BJ (cell line): ENCODE data around the gene MZB1. TPM values are rescaled to one million over a fixed set of nuclear protein-coding genes. Genes with fewer than 3 reads are reported as not detected.

ENCODE experiments used
- CTCF ChIA-PET: fragments of 350-600 bp; formaldehyde crosslinking; extraction: SDS; loops from one replicate; lab custom pipeline; 2021; ENCODE audit warnings: antibody characterized with exemption, inconsistent platforms; lab: Yijun Ruan, JAX
- POLR2A ChIA-PET: fragments of 300-600 bp; sonication (Branson Sonifier 250); formaldehyde crosslinking; extraction: SDS; loops from one replicate; lab custom pipeline; 2021; ENCODE audit warnings: antibody characterized with exemption; lab: Charles Lee
- DNase-seq: peaks from one replicate; pipeline ENCODE4 v3.0.0-alpha.2; 2011; ENCODE audit warnings: low read depth
- H3K27me3 ChIP-seq: 2 replicates; pipeline ENCODE4 v1.6.0; 2011; ENCODE audit warnings: low read length; ENCODE audit not compliant: control insufficient read depth, insufficient read depth
- H3K36me3 ChIP-seq: 2 replicates; pipeline ENCODE4 v1.5.1; 2011; ENCODE audit warnings: low read length; ENCODE audit not compliant: control insufficient read depth, insufficient read depth
- H3K4me3 ChIP-seq: 2 replicates; pipeline ENCODE4 v1.5.1; 2011; ENCODE audit warnings: low read depth, mild to moderate bottlenecking, control low read depth, low read length
- polyA plus RNA-seq: library from polyadenylated mRNA; depleted of rRNA; stranded (reverse); fragments of >200 nt; gene quantifications from 2 replicates; pipeline ENCODE4 v1.2.3, GENCODE V29; 2011
- TF ChIP-seq, protein P1 (sequence below): IDR thresholded peaks from 2 replicates; pipeline ENCODE4 v1.5.1; 2011; ENCODE audit warnings: low read depth, mild to moderate bottlenecking, control low read depth, inconsistent platforms, low read length, moderate library complexity; ENCODE audit not compliant: insufficient read depth

The MZB1 gene
- polyA plus RNA-seq, 1 experiment = not detected

DNA sequence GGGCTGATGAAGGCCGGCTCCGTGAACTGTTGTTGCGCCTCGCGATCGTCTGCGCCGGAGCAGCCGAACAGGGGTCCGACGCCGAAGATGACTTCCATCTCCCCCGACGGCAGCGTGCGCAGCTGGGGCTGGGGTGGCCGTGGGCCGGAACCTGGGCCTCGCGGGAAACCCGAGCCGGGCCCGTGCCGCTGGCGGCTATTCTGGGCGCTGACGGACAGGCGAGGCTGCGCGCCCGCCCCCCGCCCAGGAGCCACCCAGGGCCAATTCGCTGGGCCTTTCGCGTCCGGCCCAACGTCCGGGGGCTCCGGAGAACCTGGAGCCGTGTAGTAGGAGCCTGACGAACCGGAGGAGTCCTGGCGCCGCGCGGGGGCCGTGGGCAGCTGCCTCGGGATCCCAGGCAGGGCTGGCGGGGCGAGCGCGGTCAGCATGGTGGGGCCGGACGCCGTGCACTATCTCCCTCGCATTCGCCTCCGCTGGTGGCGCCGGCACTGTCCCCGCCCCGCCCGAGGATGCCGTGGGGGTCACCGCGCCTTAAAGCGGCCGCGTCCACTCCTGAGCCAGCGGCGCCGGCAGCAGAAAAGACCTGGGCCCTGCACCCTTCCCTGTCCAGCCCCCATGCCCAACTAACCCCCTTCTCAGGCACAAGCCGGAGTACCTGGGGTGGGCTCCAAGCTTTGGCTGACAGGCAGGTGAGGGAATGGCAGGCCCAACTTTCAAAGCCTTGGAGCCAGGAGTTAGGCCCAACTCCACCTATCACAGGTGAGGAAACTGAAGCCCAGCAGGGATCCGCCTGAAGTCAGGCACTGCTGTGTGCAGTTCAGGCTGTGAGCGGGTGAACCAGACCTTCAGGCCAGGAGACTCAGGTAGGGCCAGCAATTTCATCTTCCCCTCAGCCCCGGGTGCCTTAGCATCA lies 5.2 kb upstream of the MZB1 start, which contains the start of gene PROB1:
TSS of gene PROB1 (minus strand) at position 451 of the 913 bp plus-strand sequence. CDS start at position 428, 23 bp downstream.
- H3K36me3 ChIP-seq = no peaks in the 10 kb centered on the region
- ChIA-PET CTCF (interaction anchor here (1.0 kb wide), 1 partner anchor 9 kb away, joined by 3 read pairs; the partner anchor contains the start of gene SPATA24), POLR2A (no interaction called here)
- DNase-seq = no peak
- H3K27me3 ChIP-seq = peaks cover 4% of the 10 kb centered on the region
- TF ChIP-seq, protein P1, sequence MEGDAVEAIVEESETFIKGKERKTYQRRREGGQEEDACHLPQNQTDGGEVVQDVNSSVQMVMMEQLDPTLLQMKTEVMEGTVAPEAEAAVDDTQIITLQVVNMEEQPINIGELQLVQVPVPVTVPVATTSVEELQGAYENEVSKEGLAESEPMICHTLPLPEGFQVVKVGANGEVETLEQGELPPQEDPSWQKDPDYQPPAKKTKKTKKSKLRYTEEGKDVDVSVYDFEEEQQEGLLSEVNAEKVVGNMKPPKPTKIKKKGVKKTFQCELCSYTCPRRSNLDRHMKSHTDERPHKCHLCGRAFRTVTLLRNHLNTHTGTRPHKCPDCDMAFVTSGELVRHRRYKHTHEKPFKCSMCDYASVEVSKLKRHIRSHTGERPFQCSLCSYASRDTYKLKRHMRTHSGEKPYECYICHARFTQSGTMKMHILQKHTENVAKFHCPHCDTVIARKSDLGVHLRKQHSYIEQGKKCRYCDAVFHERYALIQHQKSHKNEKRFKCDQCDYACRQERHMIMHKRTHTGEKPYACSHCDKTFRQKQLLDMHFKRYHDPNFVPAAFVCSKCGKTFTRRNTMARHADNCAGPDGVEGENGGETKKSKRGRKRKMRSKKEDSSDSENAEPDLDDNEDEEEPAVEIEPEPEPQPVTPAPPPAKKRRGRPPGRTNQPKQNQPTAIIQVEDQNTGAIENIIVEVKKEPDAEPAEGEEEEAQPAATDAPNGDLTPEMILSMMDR = no peak
- H3K4me3 ChIP-seq = peak within 1 kb of the TSS; percentile 43

DNA sequence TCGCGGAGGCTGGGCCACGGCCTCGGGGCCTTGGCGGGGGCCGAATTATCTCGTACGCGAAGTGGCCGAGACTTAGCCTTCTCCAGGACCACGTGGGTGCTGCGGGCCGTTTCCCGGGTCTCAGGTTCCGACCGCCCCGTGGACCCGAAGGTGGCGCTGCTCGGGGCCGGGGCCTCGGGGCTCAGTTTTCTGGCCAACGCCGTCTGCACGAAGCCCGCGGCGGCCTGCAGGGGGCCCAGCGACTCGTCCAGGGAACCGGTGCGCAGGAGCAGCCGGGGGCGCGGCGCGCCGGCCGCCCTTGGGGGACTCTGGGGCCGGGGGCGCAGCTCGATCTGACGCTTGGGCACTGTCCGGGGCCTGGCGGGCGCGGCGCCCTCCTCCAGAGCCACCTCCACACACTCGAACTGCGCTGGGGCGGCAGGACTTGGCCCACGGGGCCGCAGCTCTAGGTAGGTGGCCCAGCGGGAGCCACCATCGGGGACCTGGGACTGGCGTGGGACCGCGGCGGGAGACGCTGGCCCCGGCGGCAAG lies 4.5 kb upstream of the MZB1 start:
- DNase-seq = no peak

DNA sequence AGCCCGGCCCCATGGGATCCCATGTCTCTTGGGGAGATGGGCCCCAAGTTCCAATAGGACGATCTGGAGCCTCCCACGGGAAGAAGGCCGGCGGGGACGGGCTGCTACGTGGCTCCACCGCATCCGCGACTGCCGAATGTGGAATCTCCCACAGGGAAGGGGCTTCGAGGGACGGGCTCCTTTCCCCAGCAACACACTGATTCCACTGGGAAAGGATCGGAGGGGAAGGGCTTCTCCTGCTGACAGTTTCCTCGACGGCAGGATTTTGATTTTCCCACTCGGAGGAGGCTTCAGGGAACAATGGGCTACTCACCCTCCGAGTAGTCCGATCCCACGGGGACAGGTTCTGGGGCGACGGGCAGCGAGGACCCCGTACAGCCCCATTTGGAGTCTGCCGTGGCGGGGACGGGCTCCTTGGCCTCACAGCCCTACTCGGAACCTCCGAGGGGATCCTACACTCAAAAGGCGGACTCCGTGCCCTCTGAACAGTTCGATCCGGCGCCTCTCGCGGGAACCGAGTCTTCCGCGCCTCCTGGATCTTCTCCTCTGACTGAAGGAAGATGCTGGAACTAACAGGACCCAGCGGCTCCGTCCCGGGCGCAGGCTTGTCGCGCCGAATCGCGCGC lies 3.9 kb upstream of the MZB1 start:
- ChIA-PET POLR2A (no interaction called here), CTCF (no interaction called here)
- Histone ChIP-seq H3K36me3 (no peaks in the 10 kb centered on the region), H3K4me3 (peak overlapping the region; percentile 43), H3K27me3 (peaks cover 4% of the 10 kb centered on the region)
- TF ChIP-seq, protein P1 = no peak
- no peak for DNase-seq

More for the DNA sequence above, 4.5 kb upstream of the MZB1 start:
- TF ChIP-seq, protein P1 = peak; percentile 55
- POLR2A ChIA-PET = no interaction called here
- H3K4me3 ChIP-seq = peak overlapping the region; percentile 43
- H3K36me3 ChIP-seq = no peaks in the 10 kb centered on the region
- H3K27me3 ChIP-seq = peaks cover 4% of the 10 kb centered on the region
- CTCF ChIA-PET = interaction anchor here (1.0 kb wide), 1 partner anchor 10 kb away, joined by 3 read pairs; the partner anchor contains the start of gene SPATA24

DNA sequence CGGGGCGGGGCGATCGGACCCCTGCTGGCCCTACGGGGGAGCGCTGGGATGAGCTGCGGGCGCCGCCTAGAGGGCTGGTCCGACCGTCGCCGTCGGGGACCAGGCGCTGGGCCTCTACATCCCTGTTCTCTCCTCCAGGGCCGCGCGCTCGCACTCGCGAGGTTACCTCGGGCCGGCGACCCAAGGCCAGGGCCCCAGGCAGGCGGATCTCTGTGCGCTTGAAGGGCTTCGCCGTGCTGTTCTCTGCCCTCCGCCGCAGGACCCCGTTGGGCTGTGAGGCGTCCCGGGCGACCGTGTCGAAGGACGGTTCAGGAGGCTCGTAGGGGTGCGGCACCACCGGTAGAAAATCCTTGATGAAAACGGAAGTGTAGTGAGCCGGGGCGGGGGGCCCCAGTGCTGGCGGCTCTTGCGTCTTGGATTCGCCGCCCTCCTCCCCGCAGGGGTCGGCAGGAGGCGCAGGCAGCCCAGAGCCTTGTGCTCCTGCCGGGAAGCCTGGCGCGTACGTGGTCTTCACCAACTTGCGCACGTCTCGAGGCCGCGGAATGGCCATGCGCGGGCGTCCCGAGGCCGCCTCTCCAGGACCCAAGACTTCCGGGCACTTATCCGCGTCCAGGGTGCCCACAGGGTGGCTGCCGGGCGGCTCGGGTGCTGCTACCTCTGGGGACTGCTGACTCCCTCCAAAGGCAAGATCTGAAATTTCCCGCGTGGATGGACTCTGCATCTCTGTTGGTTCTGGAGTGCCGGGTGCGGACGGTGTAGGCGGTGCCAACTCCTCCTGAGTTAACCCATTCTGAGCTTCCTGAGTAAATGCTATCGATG lies 3.2 kb upstream of the MZB1 start:
- CTCF ChIA-PET = no interaction called here
- POLR2A ChIA-PET = no interaction called here
- TF ChIP-seq, protein P1 = peak; percentile 54
- Histone ChIP-seq H3K27me3 (peaks cover 4% of the 10 kb centered on the region), H3K4me3 (peak overlapping the region; percentile 21), H3K36me3 (no peaks in the 10 kb centered on the region)
- DNase-seq = no peak
